HEK293T (cell line): ENCODE measurements around the gene ZNF564.

Experiments used
- FOXK2 ChIP-seq: fragments of 450-650 bp; IDR thresholded peaks from 2 replicates; pipeline ENCODE4 v1.6.1; 2016; ENCODE audit warnings: mild to moderate bottlenecking
- ZNF384 ChIP-seq: fragments of 450-650 bp; IDR thresholded peaks from 2 replicates; pipeline ENCODE4 v1.6.1; 2016

GRCh38 chr19:12567951-12568350 lies 16.7 kb upstream of the ZNF564 start:
- TF ChIP-seq ZNF384 (no peak), FOXK2 (no peak)
